Measurements from ENCODE around the gene NKX2-2.

GRCh38 chr20:21546355-21546754 is 32.5 kb upstream of the NKX2-2 start:
- TF ChIP-seq CTCF (IDR thresholded peaks at IDR 0.05) = no peak
- no peak for TF ChIP-seq POLR2A (IDR thresholded peaks at IDR 0.05)

Data from lower leg skin (tissue), 3 donors.